DMS79 treated with DMSO at 0.1 percent for 48 hours (cell line): Measurements from ENCODE around the gene BIN1.

ENCODE experiments used
- DNase-seq: peaks from one replicate; lab custom pipeline; 2025; lab: John Stamatoyannopoulos, UW

Gene BIN1

DNA sequence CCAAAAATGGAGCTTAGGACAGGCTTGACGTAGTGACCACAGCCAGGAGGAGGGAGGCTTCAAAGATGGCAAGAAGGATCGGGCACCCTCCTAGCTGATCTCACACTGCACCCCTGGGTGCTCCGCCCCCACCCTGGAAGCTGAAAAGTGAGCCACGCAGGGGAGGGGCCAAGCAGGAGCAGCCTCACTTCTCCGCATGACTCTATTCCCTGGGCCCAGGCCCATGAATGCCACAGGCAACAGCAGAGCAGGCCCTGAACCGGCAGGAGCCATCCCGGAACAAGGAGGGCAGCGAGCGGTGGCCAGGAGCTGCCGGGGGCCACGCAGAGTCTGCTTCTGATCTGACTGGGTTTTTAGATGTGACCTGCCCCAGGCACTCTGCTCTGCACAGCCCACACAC, 30.0 kb downstream of the BIN1 start:
- no peak for DNase-seq

DNA sequence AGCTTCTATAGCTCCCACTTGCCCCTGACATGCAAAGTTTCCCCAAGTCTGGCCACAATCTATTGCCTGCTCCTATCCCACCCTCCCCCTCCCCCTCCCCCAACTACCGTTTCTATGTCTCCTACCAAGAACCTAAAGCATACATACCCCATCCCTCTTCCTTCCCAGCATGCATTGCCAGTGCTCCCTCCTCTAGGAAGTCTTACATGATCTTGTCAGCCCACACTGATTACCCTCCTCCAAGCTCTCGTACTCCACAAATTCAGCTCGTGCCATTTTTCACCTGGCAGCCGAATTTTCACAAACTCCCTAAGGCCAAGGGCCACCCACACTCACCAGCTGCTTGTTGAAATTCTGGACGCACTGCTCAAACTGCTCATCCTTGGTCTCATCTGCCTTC, 30.7 kb downstream of the BIN1 start:
- DNase-seq = no peak

DNA sequence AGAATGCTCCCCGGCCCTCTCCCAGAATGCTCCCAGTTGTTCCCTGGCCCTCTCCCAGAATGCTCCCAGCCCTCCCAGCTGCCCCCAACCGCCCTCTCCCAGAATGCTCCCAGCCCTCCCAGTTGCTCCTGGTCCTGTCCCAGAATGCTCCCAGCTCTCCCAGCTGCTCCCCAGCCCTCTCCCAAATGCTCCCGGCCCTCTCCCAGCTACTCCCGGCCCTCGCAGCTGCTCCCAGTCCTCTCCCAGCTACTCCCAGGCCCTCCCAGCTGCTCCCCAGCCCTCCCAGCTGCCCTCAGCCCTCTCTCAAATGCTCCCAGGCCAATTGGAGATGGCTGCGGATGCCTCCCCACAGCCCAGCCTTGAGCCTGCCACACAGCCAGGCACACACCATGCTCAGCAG, 31.1 kb downstream of the BIN1 start:
- no peak for DNase-seq

DNA sequence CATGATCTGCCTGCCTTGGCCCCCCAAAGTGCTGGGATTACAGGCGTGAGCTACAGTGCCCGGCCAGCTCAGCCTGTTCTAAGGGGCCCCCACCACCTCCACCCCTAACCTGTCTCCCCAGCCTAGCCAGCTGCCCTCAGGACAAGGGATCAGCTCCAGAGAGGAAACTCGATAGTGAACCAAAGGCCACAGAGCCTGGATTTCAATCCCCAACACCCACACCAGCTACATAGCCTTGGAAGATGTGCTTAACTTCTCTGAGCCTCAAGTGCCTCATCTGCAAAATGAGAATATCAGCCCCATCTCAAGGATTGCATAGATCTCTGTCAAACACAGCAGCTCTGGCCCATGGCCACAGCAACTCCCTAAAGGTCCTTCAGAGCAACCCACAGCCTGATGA, 32.0 kb downstream of the BIN1 start:
- DNase-seq = no peak

DNA sequence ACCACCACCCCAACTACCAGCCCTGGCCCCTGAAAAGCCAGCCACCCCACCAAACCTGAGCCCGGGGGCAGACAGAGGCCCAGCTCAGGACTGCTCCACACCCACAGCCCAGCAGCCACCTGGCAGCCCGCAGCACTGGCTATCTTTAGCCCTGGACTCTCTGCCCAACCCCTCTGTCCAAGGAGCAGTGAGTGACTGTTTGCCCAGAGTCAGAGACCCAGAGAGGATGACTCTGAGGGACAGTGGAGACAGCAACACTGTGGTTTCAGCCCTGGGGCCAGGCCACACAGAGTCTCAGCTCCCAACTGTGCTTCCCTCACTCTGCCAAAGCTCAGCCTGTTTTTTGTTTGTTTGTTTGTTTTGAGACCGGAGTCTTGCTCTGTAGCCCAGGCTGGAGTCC, 32.6 kb downstream of the BIN1 start:
- no peak for DNase-seq

DNA sequence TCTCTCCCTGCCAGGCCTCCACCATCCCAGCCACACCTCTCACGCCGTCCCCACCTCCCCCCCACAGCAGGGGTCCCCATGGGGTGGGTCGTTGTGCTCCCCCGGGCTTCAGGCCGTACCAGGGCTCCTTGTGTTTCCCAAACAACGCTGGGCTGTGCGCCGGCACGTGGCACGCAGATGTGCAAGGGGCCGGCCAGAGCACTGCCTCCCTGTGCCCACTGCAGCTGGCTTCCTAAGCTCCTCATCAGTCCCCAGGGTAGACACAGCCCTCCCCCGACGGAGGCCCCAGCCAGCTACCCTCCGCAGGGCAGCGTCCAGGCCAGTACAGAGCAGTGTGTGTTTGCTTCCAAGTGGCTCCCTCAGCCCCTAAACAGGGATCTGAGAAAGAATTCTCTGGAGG, 34.0 kb downstream of the BIN1 start:
- no peak for DNase-seq

DNA sequence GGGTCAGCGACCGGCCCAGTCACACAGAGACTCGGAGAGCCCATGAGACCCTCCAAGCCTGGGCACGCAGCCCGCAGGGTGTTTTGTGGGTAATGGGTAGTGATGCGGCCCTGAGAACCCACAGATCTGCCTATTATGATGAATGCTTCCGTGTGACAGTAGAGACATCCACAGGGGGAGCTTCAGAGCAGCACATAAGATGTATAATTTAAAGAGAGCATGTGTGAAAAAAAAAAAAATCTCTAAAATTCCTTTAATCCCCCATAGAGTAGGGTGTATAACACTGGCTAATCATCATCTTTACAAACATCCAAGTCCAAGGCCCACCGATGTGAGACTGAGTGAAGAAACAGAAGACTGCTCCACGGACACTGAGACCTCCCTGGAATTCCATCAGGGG, 34.6 kb downstream of the BIN1 start:
- no peak for DNase-seq

DNA sequence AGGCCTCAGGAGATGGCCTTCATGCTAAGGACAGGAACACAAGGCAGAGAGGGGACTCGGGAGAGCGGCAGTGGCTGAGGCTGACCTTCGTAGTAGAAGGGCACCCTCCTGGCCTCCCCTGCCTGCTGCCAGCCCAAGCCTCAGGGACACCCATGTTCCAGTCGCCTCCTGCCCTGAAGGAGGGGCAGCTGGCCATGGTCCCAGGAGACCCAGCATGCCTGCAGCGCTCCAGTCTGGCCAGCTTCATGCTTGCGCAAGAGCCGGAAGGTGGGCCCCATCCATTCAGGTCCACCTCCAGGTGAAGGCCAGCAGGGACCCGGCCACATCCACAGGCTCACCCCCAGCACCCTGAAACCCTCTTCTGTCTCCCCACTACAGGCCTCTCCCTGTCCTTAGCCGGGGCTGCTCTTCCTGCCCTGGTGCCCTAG, 35.0 kb downstream of the BIN1 start:
- DNase-seq = no peak

DNA sequence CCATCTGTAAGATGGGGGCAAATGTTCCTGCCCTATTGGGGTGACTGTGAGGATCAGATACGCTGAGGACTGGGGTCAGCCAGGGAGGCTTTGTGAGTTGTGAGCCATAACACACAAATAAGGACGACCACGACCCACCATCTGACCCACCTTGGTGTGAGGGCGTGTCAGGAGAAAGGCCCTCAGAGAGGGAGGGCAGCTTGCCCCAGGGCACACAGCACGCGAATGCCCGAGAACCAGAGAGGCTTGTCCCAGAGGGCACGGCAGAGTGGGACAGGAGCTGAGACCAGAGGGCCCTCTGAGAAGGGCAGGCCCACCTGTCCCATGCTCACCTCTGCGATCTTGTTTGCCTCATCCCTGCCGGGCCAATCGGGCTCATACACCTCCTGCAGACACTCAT, 36.7 kb downstream of the BIN1 start:
- no peak for DNase-seq

DNA sequence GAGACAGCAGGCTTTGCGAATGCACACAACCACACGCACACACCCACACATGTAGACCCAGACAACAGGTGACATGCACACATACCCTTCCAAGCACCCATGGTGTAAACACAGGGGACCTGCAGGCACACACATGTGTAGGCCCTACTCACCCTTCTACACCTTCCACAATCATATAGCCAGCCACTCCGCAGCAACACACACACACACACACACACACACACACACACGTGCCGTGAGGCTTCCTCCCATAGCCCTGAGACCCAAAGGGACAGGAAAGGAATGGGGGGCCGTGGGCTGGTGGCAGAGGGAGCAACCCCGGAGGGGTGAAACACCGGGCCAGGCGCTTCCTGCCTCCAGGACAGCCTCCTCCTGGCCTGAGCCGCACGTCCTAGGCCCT, 37.4 kb downstream of the BIN1 start:
- no peak for DNase-seq

DNA sequence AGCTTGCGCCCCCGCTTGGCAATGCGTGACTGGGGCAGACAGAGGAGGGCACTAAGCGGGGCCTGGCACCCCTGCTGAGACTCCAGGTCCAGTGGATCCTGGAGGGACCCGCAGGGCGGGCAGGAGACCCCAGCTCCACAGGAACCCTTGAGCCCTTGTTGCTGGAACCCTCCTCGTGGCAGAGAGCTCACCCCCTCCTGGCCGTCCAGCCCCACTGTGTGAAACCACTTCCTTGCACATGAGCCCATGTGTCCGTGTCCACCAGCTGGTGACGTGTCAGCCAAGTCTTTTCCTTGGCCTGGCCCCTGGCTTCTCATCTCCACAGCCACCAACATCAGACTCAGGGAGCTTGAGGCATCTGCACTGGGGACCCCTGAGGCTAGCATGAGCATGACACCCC, 38.0 kb downstream of the BIN1 start:
- no peak for DNase-seq

DNA sequence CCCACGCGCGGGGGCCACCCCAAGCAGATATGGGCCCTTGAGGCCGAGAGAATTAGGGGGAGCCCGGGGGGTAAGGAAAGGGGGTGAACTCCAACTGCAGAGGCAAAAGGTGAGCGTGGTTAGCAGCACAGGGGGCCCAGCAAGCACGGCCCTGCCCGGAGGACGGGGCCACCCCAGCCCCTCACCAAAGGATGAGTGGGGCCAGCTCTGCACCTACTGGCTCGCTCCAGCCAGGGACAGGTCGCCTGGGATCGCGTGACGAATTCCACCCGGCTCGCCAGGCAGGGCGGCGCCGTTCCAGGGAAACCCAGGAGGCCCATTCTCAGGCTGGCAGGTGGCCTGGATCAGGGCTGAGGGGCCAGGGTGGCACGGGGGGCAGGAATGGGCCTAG, 38.6 kb downstream of the BIN1 start:
- no peak for DNase-seq

DNA sequence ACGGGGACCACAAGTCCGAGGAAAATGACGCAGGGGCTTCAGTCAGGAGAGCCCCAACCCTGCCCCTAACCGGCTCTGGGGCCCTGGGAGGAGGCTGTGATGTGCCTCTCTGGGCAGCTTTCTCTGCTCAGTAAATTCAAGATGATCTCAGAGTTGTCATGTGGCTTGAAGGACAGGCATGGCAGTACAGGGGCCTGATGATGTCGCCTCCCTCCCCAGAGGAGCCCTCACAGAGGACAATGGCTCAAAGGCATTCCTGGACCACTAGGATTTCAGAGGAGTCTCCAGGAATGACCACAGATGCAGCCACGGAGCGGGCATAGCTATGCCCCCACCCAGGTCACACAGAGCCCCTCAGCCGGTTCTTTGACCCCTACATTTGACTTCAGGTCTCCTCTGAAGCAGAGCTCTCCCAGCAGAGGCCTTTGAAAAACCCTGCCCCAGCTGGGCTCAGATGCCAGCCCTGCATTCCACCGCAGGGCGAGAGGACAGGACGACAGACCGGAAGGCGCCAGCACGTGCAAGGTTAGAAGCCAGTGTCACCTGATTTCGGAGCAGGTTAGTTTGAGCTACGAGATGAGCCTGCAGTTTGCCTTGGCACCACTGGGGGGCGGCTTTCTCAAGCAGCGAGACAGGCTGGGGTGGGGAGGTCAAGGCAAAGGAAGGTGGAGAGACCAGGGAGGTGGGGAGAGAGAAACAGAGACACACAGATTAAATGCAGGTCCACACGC, 39.2 kb downstream of the BIN1 start:
- DNase-seq = no peak

DNA sequence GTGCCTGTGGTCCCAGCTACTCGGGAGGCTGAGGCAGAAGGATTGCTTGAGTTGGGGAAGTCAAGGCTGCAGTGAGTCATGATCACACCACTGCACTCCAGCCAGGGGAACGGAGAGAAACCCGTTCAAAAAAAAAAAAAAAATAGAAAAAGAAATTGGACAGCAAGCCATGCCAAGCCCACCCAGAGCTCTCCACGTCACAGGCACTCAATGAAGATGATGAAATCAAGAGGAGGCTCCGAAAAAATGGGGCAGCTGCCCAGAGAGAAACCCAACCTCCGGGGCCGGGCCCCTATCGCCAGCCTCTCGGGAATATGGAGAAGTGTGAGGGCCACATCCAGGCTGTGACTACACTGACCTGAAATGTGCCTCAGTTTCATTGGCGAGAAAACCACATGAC, 40.0 kb downstream of the BIN1 start:
- no peak for DNase-seq

DNA sequence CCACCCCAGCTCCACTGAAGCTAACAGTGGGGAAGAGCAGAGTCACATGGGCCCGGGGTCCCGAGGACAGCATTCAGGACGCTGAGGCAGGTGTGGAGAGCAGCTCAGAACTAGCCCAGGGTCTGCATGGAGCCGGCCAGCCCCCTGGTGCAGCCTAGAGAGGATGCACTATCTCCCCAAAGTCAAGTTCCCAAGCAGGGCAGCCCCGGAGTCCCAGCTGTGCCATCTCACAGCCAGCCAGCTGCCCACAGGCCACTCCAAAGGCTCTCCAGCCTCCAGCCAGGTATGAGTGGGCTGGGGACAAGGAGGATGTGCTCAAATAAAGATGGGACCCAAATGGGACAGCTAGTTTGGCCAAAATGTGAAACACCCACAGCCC, 41.0 kb downstream of the BIN1 start:
- no peak for DNase-seq

DNA sequence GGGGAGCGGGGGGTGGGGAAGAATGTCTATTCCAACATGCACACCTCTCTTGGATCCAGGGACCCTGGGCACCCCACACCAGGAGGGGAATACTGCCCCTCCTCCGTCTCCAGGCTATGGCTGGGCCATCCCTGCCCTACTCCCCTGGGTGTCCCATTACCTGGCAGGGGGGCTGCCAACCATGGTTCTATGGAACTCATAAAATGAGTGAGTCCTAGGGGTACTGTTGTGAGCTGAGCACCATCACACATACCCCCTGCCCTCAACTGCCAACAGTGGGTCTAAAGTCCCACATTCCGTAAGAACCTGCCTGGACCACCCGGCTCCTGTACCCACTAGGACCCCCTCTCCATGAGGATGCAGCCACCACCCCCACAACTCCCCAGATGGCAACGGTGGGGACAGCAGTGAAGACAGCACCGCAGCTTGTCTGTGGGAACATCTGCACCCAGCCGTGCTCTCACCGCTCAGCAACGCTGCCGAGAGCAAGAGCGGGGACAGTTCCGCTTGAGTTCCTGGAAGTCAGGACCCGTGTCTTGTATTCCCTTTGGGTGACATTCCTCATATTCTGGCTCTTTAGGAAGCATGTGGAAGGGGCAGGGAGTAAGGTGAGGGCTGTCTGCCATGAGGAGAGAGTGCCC, 41.5 kb downstream of the BIN1 start:
- DNase-seq = no peak

DNA sequence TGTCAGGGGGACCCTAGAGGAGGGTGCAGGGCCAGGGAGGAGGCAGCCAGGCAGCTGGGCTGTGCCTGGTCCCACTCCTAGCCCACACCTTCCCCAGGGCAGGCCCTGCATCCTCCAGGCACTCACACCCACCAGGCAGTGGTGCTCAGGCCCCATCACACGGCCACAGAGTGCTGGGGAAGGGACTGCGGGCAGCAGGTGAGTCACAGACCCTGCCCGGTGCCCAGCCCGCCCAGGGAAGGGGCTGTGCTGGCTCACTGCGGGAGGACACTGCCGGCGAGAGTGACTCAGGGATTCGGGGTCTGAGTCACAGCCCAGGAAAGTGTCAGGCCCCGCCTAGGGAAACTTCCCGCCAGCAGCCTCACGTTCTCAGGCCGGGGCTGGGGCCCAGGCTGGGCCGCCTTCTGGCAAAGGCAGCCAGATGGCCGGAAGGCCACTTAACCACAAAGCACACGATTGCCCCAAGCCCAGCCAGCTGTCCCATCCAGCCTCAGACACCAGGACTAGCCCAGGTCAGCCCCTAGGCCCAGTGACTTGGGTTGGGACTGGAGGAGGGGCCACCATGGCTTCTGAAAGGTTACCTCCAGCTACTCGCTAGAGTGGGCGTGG, 42.2 kb downstream of the BIN1 start:
- no peak for DNase-seq

DNA sequence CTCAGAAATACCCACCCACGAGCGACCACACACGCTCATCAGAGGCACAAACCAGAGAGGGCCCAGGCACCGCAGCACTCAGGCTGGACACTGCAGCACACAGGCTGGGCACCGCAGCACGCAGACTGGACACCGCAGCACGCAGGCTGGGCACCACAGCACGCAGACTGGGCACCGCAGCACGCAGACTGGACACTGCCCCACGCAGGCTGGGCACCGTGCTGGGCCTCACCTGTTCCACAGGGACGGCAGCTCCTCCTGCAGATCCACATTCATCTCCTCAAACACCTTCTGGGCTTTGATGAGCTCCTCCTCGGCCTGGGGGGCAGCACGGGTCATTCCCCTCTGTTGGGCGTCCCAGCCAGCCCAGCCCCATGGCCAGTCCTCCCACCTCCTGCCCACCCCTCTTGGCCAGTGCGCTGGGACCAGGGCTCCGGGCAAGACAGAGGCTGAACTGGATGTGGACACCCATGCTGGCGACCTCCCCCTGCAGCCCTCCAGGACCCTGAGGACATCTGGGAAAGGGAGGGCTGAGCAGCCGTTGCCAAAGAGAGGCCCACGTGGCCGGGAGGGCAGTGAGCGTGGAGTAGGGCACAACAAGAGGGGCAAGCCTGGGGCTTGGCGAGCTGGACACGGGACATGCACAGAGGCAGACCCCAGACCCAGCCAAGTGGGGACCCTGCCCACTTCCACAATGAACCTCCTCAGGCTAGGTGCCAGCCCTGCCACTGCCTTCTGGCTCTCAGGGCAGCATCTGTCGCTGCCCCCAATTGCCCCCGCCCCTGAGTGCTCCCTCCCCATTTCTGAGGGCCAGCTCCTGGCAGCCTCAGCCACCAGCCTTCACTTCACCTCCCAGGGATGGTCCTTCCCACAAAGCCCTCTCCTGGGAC, 43.0 kb downstream of the BIN1 start:
- no peak for DNase-seq

DNA sequence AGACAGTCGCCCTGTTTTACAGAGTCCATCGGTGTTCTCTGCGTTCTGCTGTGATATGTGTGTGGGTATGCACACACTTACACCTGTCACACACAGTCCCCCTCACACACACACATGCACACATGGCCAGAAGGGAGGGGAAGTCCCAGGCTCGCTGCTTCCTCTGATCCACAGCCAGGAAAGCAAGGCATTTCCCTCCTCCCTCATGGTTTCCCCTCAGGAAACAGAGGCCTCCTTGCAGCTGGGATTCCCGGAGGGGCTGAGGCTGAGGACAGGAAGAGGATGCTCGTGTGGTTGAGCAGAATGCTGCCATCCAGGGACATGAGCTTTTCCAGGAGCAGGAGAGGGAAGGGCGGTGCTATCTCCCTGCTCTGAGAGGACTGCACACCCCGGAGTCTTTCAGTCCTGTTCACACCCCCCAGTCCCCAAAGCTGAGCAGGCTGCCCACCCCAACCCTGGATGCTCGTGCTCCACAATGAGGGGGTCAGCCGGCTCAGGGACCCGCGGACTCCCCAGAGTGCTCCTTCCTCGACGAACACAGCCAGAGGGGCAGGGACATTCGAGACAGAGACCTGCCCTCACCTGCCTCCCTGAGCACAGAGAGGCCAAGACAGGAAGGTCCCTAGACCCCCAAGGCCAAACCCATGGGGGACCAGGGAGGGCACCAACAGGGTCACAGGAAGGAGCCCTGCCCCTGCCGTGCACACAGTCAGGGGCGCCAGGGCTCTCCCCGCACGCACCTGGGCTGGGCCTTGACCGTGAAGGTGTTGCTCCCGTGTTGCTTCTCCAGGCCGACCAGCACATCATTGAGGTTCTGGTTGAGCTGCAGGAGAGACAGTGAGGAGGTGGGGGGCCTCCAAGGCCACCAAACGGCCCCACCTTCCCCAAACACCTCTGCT, 45.3 kb downstream of the BIN1 start:
- no peak for DNase-seq

DNA sequence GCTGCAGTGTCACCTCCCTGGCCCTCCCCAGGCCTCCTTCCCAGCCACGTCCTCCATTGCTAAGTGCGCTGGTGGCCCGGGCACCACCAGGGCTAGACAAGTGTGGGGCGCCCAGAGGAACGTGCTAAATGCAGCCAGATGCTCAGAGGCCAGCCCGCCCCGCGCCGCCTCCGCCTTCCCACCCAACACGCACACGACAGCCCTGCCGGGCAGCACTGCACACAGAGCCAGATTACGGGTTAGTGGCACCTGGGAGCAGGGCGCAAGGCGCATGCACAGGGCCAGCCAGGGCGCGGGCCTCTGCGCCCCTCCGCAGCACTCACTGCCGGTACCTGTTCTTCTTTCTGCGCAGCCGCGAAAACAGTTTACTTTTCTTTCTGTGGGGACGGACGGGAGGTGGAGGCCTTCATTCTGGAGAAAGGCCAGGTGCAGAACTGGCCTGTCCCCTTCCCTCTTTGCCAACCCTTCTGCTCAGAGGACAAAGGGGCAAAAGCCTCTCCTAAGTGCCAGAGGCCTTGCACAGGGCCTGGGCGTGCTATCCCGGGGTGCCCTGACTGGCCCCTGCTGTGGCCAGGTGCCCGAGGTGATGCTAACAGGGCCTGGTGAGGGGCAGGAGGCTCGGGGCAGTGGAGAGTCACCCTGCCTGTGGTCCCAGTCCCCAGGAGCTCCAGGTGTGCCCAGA, 46.5 kb downstream of the BIN1 start:
- DNase-seq = no peak

DNA sequence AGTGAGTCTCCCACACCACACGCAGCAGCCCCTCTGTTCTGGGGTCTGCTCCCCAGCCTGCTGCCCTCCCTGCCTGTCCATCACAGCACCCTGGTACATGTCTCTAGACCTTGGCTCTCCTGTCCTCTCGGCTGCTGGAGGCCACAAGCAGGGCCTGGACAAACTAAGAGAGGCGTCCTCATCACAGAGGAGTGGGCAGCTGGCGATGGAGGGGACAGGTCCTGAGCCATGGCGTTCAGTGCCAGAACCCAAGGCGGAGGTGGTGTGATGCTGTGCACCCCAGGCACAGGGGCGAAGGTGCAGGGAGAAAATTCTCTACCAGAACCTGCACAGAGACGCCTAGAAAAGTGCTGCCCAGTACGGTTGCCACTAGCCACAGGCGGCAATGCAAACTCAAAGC, 47.4 kb downstream of the BIN1 start:
- no peak for DNase-seq
